GM23338 (cell line): ENCODE results near the gene C4orf51. TPM values are rescaled to one million over a fixed set of nuclear protein-coding genes. Genes with fewer than 3 reads are reported as not detected.

ENCODE experiments used
- ATAC-seq: fragments of 200-7000 bp; cut with Tn5 transposase; 3 replicates; pipeline ENCODE4 v1.9.1; 2020
- DNase-seq: peaks from one replicate; pipeline ENCODE4 v3.0.0-alpha.2; 2015; ENCODE audit warnings: low spot score
- H2AFZ ChIP-seq: fragments of 200-600 bp; sonication (generic); 2 replicates; pipeline ENCODE4 v1.8.0; 2016; ENCODE audit warnings: antibody characterized with exemption, mild to moderate bottlenecking, moderate library complexity
- H3F3A ChIP-seq: fragments of 200-600 bp; sonication (generic); replicated peaks from 2 replicates; pipeline ENCODE4 v1.8.0; 2017; ENCODE audit warnings: antibody characterized with exemption, mixed run types, low read depth
- H3K27ac ChIP-seq: fragments of 200-600 bp; sonication (generic); 2 replicates; pipeline ENCODE4 v1.6.1; 2016; ENCODE audit warnings: low read depth
- H3K27me3 ChIP-seq: fragments of 200-600 bp; sonication (generic); 2 replicates; pipeline ENCODE4 v1.8.0; 2016; ENCODE audit warnings: mild to moderate bottlenecking, mixed run types, moderate library complexity; ENCODE audit not compliant: insufficient read depth
- H3K36me3 ChIP-seq: fragments of 200-600 bp; sonication (generic); 2 replicates; pipeline ENCODE4 v1.8.0; 2016; ENCODE audit warnings: mild to moderate bottlenecking; ENCODE audit not compliant: insufficient read depth
- H3K4me1 ChIP-seq: fragments of 200-600 bp; sonication (generic); 2 replicates; pipeline ENCODE4 v1.8.0; 2016; ENCODE audit warnings: mild to moderate bottlenecking, moderate library complexity; ENCODE audit not compliant: insufficient read depth
- H3K4me2 ChIP-seq: fragments of 200-600 bp; sonication (generic); 2 replicates; pipeline ENCODE4 v1.7.1; 2017; ENCODE audit warnings: mixed run types
- H3K4me3 ChIP-seq: fragments of 200-600 bp; sonication (generic); 2 replicates; pipeline ENCODE4 v1.6.1; 2016; ENCODE audit warnings: mixed run types
- H3K79me2 ChIP-seq: fragments of 200-600 bp; sonication (generic); replicated peaks from 2 replicates; pipeline ENCODE4 v1.8.0; 2017; ENCODE audit warnings: mild to moderate bottlenecking; ENCODE audit not compliant: insufficient read depth
- H3K9me2 ChIP-seq: fragments of 200-600 bp; sonication (generic); 2 replicates; pipeline ENCODE4 v1.8.0; 2017; ENCODE audit not compliant: insufficient read depth
- H4K20me1 ChIP-seq: fragments of 200-600 bp; sonication (generic); replicated peaks from 2 replicates; pipeline ENCODE4 v1.8.0; 2017; ENCODE audit warnings: mild to moderate bottlenecking; ENCODE audit not compliant: insufficient read depth
- H3K27ac Mint-ChIP-seq: 2 replicates; pipeline ENCODE4 v1.8.0; 2020; ENCODE audit warnings: inconsistent platforms, mild to moderate bottlenecking, moderate library complexity, mixed read lengths
- H3K27me3 Mint-ChIP-seq: 3 replicates; pipeline ENCODE4 v1.8.0; 2022; ENCODE audit warnings: low read depth, mild to moderate bottlenecking, moderate library complexity, mixed read lengths, inconsistent platforms; ENCODE audit not compliant: insufficient read depth, poor library complexity
- H3K36me3 Mint-ChIP-seq: 3 replicates; pipeline ENCODE4 v1.8.0; 2021; ENCODE audit warnings: low read depth, mild to moderate bottlenecking, inconsistent platforms, moderate library complexity, mixed read lengths
- H3K4me1 Mint-ChIP-seq: 3 replicates; pipeline ENCODE4 v1.8.0; 2020; ENCODE audit warnings: mild to moderate bottlenecking, inconsistent platforms, mixed read lengths
- H3K4me3 Mint-ChIP-seq: 3 replicates; pipeline ENCODE4 v1.8.0; 2021; ENCODE audit warnings: moderate library complexity, mild to moderate bottlenecking, inconsistent platforms, mixed read lengths
- H3K9me3 Mint-ChIP-seq: 3 replicates; pipeline ENCODE4 v1.8.0; 2020; ENCODE audit warnings: moderate library complexity, mild to moderate bottlenecking, inconsistent platforms, mixed read lengths
- CREB1 ChIP-seq: fragments of 250-450 bp; sonication (Bioruptor Pico); IDR thresholded peaks from 2 replicates; pipeline ENCODE4 v1.5.0; 2020; ENCODE audit warnings: low read depth, mild to moderate bottlenecking, moderate library complexity
- CTCF ChIP-seq, 2 experiments: fragments of 200-600 bp in 1 of 2; sonication (generic) in 1 of 2; conservative IDR thresholded peaks; 2 replicates each; pipeline versions ENCODE4 v1.5.1 to v1.6.1; 2016 to 2017; ENCODE audit warnings: antibody characterized with exemption in 2 of 2, low read depth in 2 of 2, mild to moderate bottlenecking in 2 of 2, moderate library complexity in 1 of 2
- ETS1 ChIP-seq: IDR thresholded peaks from 2 replicates; pipeline ENCODE4 v1.6.1; 2016; ENCODE audit warnings: antibody characterized with exemption
- EZH2 ChIP-seq: fragments of 200-600 bp; sonication (generic); IDR thresholded peaks from one replicate; pipeline ENCODE4 v1.8.0; 2017; ENCODE audit warnings: antibody characterized with exemption, mild to moderate bottlenecking, low read depth; ENCODE audit not compliant: unreplicated experiment
- EZH2phosphoT487 ChIP-seq: fragments of 200-600 bp; sonication (generic); IDR thresholded peaks from one replicate; pipeline ENCODE4 v1.8.1; 2018; ENCODE audit warnings: antibody characterized with exemption; ENCODE audit not compliant: unreplicated experiment
- JUNB ChIP-seq: IDR thresholded peaks from one replicate; pipeline ENCODE4 v1.6.1; 2016; ENCODE audit warnings: antibody characterized with exemption; ENCODE audit not compliant: unreplicated experiment
- NANOG ChIP-seq: IDR thresholded peaks from 2 replicates; pipeline ENCODE4 v1.6.1; 2016; ENCODE audit warnings: antibody characterized with exemption, borderline replicate concordance
- POLR2AphosphoS5 ChIP-seq: IDR thresholded peaks from 2 replicates; pipeline ENCODE4 v1.6.1; 2016; ENCODE audit warnings: antibody characterized with exemption, low read depth
- REST ChIP-seq: IDR thresholded peaks from one replicate; pipeline ENCODE4 v1.6.1; 2018; ENCODE audit warnings: antibody characterized with exemption; ENCODE audit not compliant: unreplicated experiment
- STAT1 ChIP-seq: IDR thresholded peaks from one replicate; pipeline ENCODE4 v1.6.1; 2016; ENCODE audit warnings: antibody characterized with exemption; ENCODE audit not compliant: unreplicated experiment
- ZNF114 ChIP-seq: fragments of 250-450 bp; sonication (Bioruptor Pico); IDR thresholded peaks from 2 replicates; pipeline ENCODE4 v1.5.0; 2020; ENCODE audit warnings: mild to moderate bottlenecking, moderate library complexity
- ZNF331 ChIP-seq: fragments of 250-450 bp; sonication (Bioruptor Pico); IDR thresholded peaks from 2 replicates; pipeline ENCODE4 v1.5.0; 2020; ENCODE audit warnings: low read depth, mild to moderate bottlenecking, moderate library complexity
- ZNF462 ChIP-seq: fragments of 250-450 bp; sonication (Bioruptor Pico); IDR thresholded peaks from 2 replicates; pipeline ENCODE4 v1.5.0; 2020; ENCODE audit warnings: mild to moderate bottlenecking, moderate library complexity
- polyA plus RNA-seq: library from polyadenylated mRNA; unstranded; fragments of >200 nt; fragmentation: Nextera tagmentation; extraction: Ambion mirVana; gene quantifications from 2 replicates; pipeline ENCODE4 v1.2.1, GENCODE V29; 2016
- total RNA-seq: library from RNA; depleted of rRNA; stranded (reverse); fragments of >200 nt; shearing (Covaris generic); gene quantifications from 2 replicates; pipeline ENCODE4 v1.2.3, GENCODE V29; 2014

The C4orf51 gene
- total and polyA plus RNA-seq, 2 experiments from 2014 or later = not detected

GRCh38 chr4:145739845-145740244 lies 59.9 kb downstream of the C4orf51 start:
- Mint-ChIP-seq H3K27ac (no peak overlapping the region), H3K4me3 (no peak overlapping the region), H3K36me3 (no peaks in the 10 kb centered on the region; the same call in 2 of the 3 replicates), H3K9me3 (no peaks in the 10 kb centered on the region), H3K27me3 (no peaks in the 10 kb centered on the region), H3K4me1 (peaks cover 8% of the 10 kb centered on the region)
- ATAC-seq (no peak), DNase-seq (no peak)
- Histone ChIP-seq H3K4me2 (no peak overlapping the region), H3K79me2 (no peaks in the 10 kb centered on the region), H2AFZ (0 out of 2 replicates have a peak overlapping the region, but pooled peaks have one; percentile 29), H4K20me1 (no peaks in the 10 kb centered on the region), H3K4me3 (no peak overlapping the region), H3K9me2 (peaks cover 8% of the 10 kb centered on the region; the same call in 1 of the 2 replicates), H3K27me3 (no peaks in the 10 kb centered on the region), H3F3A (no peaks in the 10 kb centered on the region), H3K27ac (no peak overlapping the region), H3K36me3 (no peaks in the 10 kb centered on the region), H3K4me1 (peaks cover 8% of the 10 kb centered on the region)
- no peak for TF ChIP-seq ZNF114 (CRISPR knock-in tag)
- TF ChIP-seq CREB1 (CRISPR knock-in tag) = no peak
- TF ChIP-seq REST = no peak
- TF ChIP-seq ZNF331 (CRISPR knock-in tag) = no peak
- TF ChIP-seq JUNB = no peak
- no peak for TF ChIP-seq STAT1
- TF ChIP-seq EZH2phosphoT487 = no peak
- TF ChIP-seq ETS1 = no peak
- TF ChIP-seq CTCF (conservative IDR thresholded peaks at IDR 0.05; ENCODE audit: low read depth in 2 of 2) = no peak
- no peak for TF ChIP-seq POLR2AphosphoS5
- TF ChIP-seq EZH2 = no peak
- TF ChIP-seq ZNF462 (CRISPR knock-in tag) = no peak
- TF ChIP-seq NANOG = no peak
